ENCODE data around the gene TBC1D24.
A peak's percentile ranks its signal among the peaks of the same experiment; 100 is the strongest.
"Not testable (repeated sequence)": the region's sequence is repeated elsewhere in the genome, so short reads cannot be mapped to it uniquely, and the experiment has no call there.

The TBC1D24 gene

GRCh38 chr16:2474877-2475412 is at the start of gene TBC1D24:
Gene TBC1D24, plus strand, starts transcription at chr16:2475127. Its CDS starts 21,022 bp downstream, at chr16:2496149.
- peak; percentile 84 for DNase-seq
- Mint-ChIP-seq H3K4me3 (peak within 1 kb of the TSS; percentile 86), H3K9me3 (no peaks in the 10 kb centered on the region), H3K27me3 (peaks cover 15 to 16% of the 10 kb centered on the region in 2 donors), H3K36me3 (peaks cover 2 to 18% of the 10 kb centered on the region in 2 donors), H3K27ac (peak within 1 kb of the TSS; percentile 91), H3K4me1 (peaks cover 20 to 33% of the 10 kb centered on the region in 2 donors)
- peak; percentile 82 to 84 for ATAC-seq (replicated peaks)

GRCh38 chr16:2425825-2426430 is 49.0 kb upstream of the TBC1D24 start:
- no peaks in the 10 kb centered on the region for H3K36me3 Mint-ChIP-seq
- ATAC-seq (replicated peaks), result no peak
- no peak overlapping the region for H3K27ac Mint-ChIP-seq
- no peaks in the 10 kb centered on the region for H3K27me3 Mint-ChIP-seq
- H3K4me3 Mint-ChIP-seq, result no peak overlapping the region
- no peak for DNase-seq
- no peaks in the 10 kb centered on the region for H3K9me3 Mint-ChIP-seq
- H3K4me1 Mint-ChIP-seq, result peaks cover 13 to 18% of the 10 kb centered on the region in 2 donors

GRCh38 chr16:2426941-2427361 is 48.0 kb upstream of the TBC1D24 start:
- no peaks in the 10 kb centered on the region for H3K9me3 Mint-ChIP-seq
- no peak overlapping the region for H3K27ac Mint-ChIP-seq
- no peak for ATAC-seq (replicated peaks)
- no peak overlapping the region for H3K4me3 Mint-ChIP-seq
- peaks cover 13 to 18% of the 10 kb centered on the region in 2 donors for H3K4me1 Mint-ChIP-seq
- no peak for DNase-seq
- no peaks in the 10 kb centered on the region for H3K27me3 Mint-ChIP-seq
- H3K36me3 Mint-ChIP-seq, result no peaks in the 10 kb centered on the region

- ATAC-seq (replicated peaks) (no peak), DNase-seq (no peak)
- Mint-ChIP-seq H3K27me3 (no peaks in the 10 kb centered on the region), H3K4me1 (peaks cover 13 to 18% of the 10 kb centered on the region in 2 donors), H3K4me3 (peak overlapping the region; percentile 10 to 31), H3K27ac (peak overlapping the region; percentile 0), H3K36me3 (no peaks in the 10 kb centered on the region), H3K9me3 (no peaks in the 10 kb centered on the region)
Measured at GRCh38 chr16:2427526-2427925, 47.4 kb upstream of the TBC1D24 start.

- peak overlapping the region; percentile 89 to 90 for H3K4me3 Mint-ChIP-seq
- ATAC-seq (replicated peaks), result peak; percentile 13 to 17
- no peak for DNase-seq
- no peaks in the 10 kb centered on the region for H3K27me3 Mint-ChIP-seq
- peak overlapping the region; percentile 67 for H3K27ac Mint-ChIP-seq
- H3K4me1 Mint-ChIP-seq, result peaks cover 13 to 18% of the 10 kb centered on the region in 2 donors
- H3K36me3 Mint-ChIP-seq, result peaks cover 3 to 5% of the 10 kb centered on the region in 2 donors
- no peaks in the 10 kb centered on the region for H3K9me3 Mint-ChIP-seq
Measured at GRCh38 chr16:2428051-2428783, 46.7 kb upstream of the TBC1D24 start.

- DNase-seq, result no peak
- Mint-ChIP-seq H3K27ac (peak overlapping the region; percentile 67), H3K27me3 (no peaks in the 10 kb centered on the region), H3K9me3 (no peaks in the 10 kb centered on the region), H3K4me3 (peak overlapping the region; percentile 89 to 90), H3K36me3 (peaks cover 6 to 7% of the 10 kb centered on the region in 2 donors), H3K4me1 (peaks cover 13 to 18% of the 10 kb centered on the region in 2 donors)
- ATAC-seq (replicated peaks), result peak; percentile 48 to 54
Measured at GRCh38 chr16:2428784-2429033, 46.2 kb upstream of the TBC1D24 start.

GRCh38 chr16:2429034-2429770 is 45.7 kb upstream of the TBC1D24 start, which contains the start of gene CCNF:
Gene CCNF, plus strand, starts transcription at chr16:2429447. Its CDS starts 35 bp downstream, at chr16:2429482.
- DNase-seq, result peak; percentile 90
- Mint-ChIP-seq H3K27ac (peak within 1 kb of the TSS; percentile 67), H3K4me3 (peak within 1 kb of the TSS; percentile 89 to 90), H3K4me1 (peaks cover 13 to 18% of the 10 kb centered on the region in 2 donors), H3K9me3 (no peaks in the 10 kb centered on the region), H3K27me3 (no peaks in the 10 kb centered on the region), H3K36me3 (peaks cover 6 to 7% of the 10 kb centered on the region in 2 donors)
- peak; percentile 93 to 96 for ATAC-seq (replicated peaks)

- no peak overlapping the region for H3K27ac Mint-ChIP-seq
- no peaks in the 10 kb centered on the region for H3K27me3 Mint-ChIP-seq
- DNase-seq (no peak), ATAC-seq (replicated peaks) (peak; percentile 2 to 40)
- peak overlapping the region; percentile 83 to 89 for H3K4me3 Mint-ChIP-seq
- H3K4me1 Mint-ChIP-seq, result peaks cover 13 to 18% of the 10 kb centered on the region in 2 donors
- no peaks in the 10 kb centered on the region for H3K9me3 Mint-ChIP-seq
- peaks cover 9 to 10% of the 10 kb centered on the region in 2 donors for H3K36me3 Mint-ChIP-seq
Measured at GRCh38 chr16:2429771-2430663, 44.9 kb upstream of the TBC1D24 start.

- H3K27me3 Mint-ChIP-seq, result no peaks in the 10 kb centered on the region
- no peak overlapping the region for H3K27ac Mint-ChIP-seq
- peaks cover 13 to 22% of the 10 kb centered on the region in 2 donors for H3K4me1 Mint-ChIP-seq
- DNase-seq, result no peak
- H3K4me3 Mint-ChIP-seq, result no peak overlapping the region
- no peak for ATAC-seq (replicated peaks)
- H3K36me3 Mint-ChIP-seq, result peaks cover 15 to 18% of the 10 kb centered on the region in 2 donors
- H3K9me3 Mint-ChIP-seq, result no peaks in the 10 kb centered on the region
Measured at GRCh38 chr16:2432286-2432685, 42.6 kb upstream of the TBC1D24 start.

- peaks cover 15 to 19% of the 10 kb centered on the region in 2 donors for H3K36me3 Mint-ChIP-seq
- DNase-seq (no peak), ATAC-seq (replicated peaks) (no peak)
- H3K27ac Mint-ChIP-seq, result peak overlapping the region; percentile 37
- no peak overlapping the region for H3K4me3 Mint-ChIP-seq
- no peaks in the 10 kb centered on the region for H3K27me3 Mint-ChIP-seq
- no peaks in the 10 kb centered on the region for H3K9me3 Mint-ChIP-seq
- H3K4me1 Mint-ChIP-seq, result peaks cover 13 to 24% of the 10 kb centered on the region in 2 donors
Measured at GRCh38 chr16:2432801-2433505, 42.0 kb upstream of the TBC1D24 start.

GRCh38 chr16:2435236-2435635 is 39.7 kb upstream of the TBC1D24 start:
- not testable (repeated sequence) for H3K27ac Mint-ChIP-seq; DNase-seq; ATAC-seq (replicated peaks); H3K4me3 Mint-ChIP-seq; H3K9me3 Mint-ChIP-seq; H3K27me3 Mint-ChIP-seq
- Mint-ChIP-seq H3K36me3 (peaks cover 22 to 35% of the 10 kb centered on the region in 2 donors), H3K4me1 (peaks cover 14 to 25% of the 10 kb centered on the region in 2 donors)

GRCh38 chr16:2436110-2436509 is 38.8 kb upstream of the TBC1D24 start:
- ATAC-seq (replicated peaks), result no peak
- H3K36me3 Mint-ChIP-seq, result peaks cover 24 to 35% of the 10 kb centered on the region in 2 donors
- H3K27ac Mint-ChIP-seq, result no peak overlapping the region
- H3K4me3 Mint-ChIP-seq, result no peak overlapping the region
- H3K27me3 Mint-ChIP-seq, result no peaks in the 10 kb centered on the region
- DNase-seq, result no peak
- peaks cover 12 to 21% of the 10 kb centered on the region in 2 donors for H3K4me1 Mint-ChIP-seq
- H3K9me3 Mint-ChIP-seq, result peaks cover 0 to 5% of the 10 kb centered on the region in 2 donors

All from stimulated activated naive B cell treated with anti-CD40 and anti-IgM and Interleukin-4, amounts not matched to agents 10 μg/mL and 1 μg/mL and 100 μg/mL, for 72 hours (primary cell).